GM23338 (cell line): ENCODE results near the gene KCNC2. TPM values are rescaled to one million over a fixed set of nuclear protein-coding genes. Genes with fewer than 3 reads are reported as not detected.

ENCODE experiments used
- ATAC-seq: fragments of 200-7000 bp; cut with Tn5 transposase; 3 replicates; pipeline ENCODE4 v1.9.1; 2020
- DNase-seq: peaks from one replicate; pipeline ENCODE4 v3.0.0-alpha.2; 2015; ENCODE audit warnings: low spot score
- H2AFZ ChIP-seq: fragments of 200-600 bp; sonication (generic); 2 replicates; pipeline ENCODE4 v1.8.0; 2016; ENCODE audit warnings: antibody characterized with exemption, mild to moderate bottlenecking, moderate library complexity
- H3F3A ChIP-seq: fragments of 200-600 bp; sonication (generic); replicated peaks from 2 replicates; pipeline ENCODE4 v1.8.0; 2017; ENCODE audit warnings: antibody characterized with exemption, mixed run types, low read depth
- H3K27ac ChIP-seq: fragments of 200-600 bp; sonication (generic); 2 replicates; pipeline ENCODE4 v1.6.1; 2016; ENCODE audit warnings: low read depth
- H3K27me3 ChIP-seq: fragments of 200-600 bp; sonication (generic); 2 replicates; pipeline ENCODE4 v1.8.0; 2016; ENCODE audit warnings: mild to moderate bottlenecking, mixed run types, moderate library complexity; ENCODE audit not compliant: insufficient read depth
- H3K36me3 ChIP-seq: fragments of 200-600 bp; sonication (generic); 2 replicates; pipeline ENCODE4 v1.8.0; 2016; ENCODE audit warnings: mild to moderate bottlenecking; ENCODE audit not compliant: insufficient read depth
- H3K4me1 ChIP-seq: fragments of 200-600 bp; sonication (generic); 2 replicates; pipeline ENCODE4 v1.8.0; 2016; ENCODE audit warnings: mild to moderate bottlenecking, moderate library complexity; ENCODE audit not compliant: insufficient read depth
- H3K4me2 ChIP-seq: fragments of 200-600 bp; sonication (generic); 2 replicates; pipeline ENCODE4 v1.7.1; 2017; ENCODE audit warnings: mixed run types
- H3K4me3 ChIP-seq: fragments of 200-600 bp; sonication (generic); 2 replicates; pipeline ENCODE4 v1.6.1; 2016; ENCODE audit warnings: mixed run types
- H3K79me2 ChIP-seq: fragments of 200-600 bp; sonication (generic); replicated peaks from 2 replicates; pipeline ENCODE4 v1.8.0; 2017; ENCODE audit warnings: mild to moderate bottlenecking; ENCODE audit not compliant: insufficient read depth
- H3K9me2 ChIP-seq: fragments of 200-600 bp; sonication (generic); 2 replicates; pipeline ENCODE4 v1.8.0; 2017; ENCODE audit not compliant: insufficient read depth
- H4K20me1 ChIP-seq: fragments of 200-600 bp; sonication (generic); replicated peaks from 2 replicates; pipeline ENCODE4 v1.8.0; 2017; ENCODE audit warnings: mild to moderate bottlenecking; ENCODE audit not compliant: insufficient read depth
- H3K27ac Mint-ChIP-seq: 2 replicates; pipeline ENCODE4 v1.8.0; 2020; ENCODE audit warnings: inconsistent platforms, mild to moderate bottlenecking, moderate library complexity, mixed read lengths
- H3K27me3 Mint-ChIP-seq: 3 replicates; pipeline ENCODE4 v1.8.0; 2022; ENCODE audit warnings: low read depth, mild to moderate bottlenecking, moderate library complexity, mixed read lengths, inconsistent platforms; ENCODE audit not compliant: insufficient read depth, poor library complexity
- H3K36me3 Mint-ChIP-seq: 3 replicates; pipeline ENCODE4 v1.8.0; 2021; ENCODE audit warnings: low read depth, mild to moderate bottlenecking, inconsistent platforms, moderate library complexity, mixed read lengths
- H3K4me1 Mint-ChIP-seq: 3 replicates; pipeline ENCODE4 v1.8.0; 2020; ENCODE audit warnings: mild to moderate bottlenecking, inconsistent platforms, mixed read lengths
- H3K4me3 Mint-ChIP-seq: 3 replicates; pipeline ENCODE4 v1.8.0; 2021; ENCODE audit warnings: moderate library complexity, mild to moderate bottlenecking, inconsistent platforms, mixed read lengths
- H3K9me3 Mint-ChIP-seq: 3 replicates; pipeline ENCODE4 v1.8.0; 2020; ENCODE audit warnings: moderate library complexity, mild to moderate bottlenecking, inconsistent platforms, mixed read lengths
- CREB1 ChIP-seq: fragments of 250-450 bp; sonication (Bioruptor Pico); IDR thresholded peaks from 2 replicates; pipeline ENCODE4 v1.5.0; 2020; ENCODE audit warnings: low read depth, mild to moderate bottlenecking, moderate library complexity
- ETS1 ChIP-seq: IDR thresholded peaks from 2 replicates; pipeline ENCODE4 v1.6.1; 2016; ENCODE audit warnings: antibody characterized with exemption
- EZH2 ChIP-seq: fragments of 200-600 bp; sonication (generic); IDR thresholded peaks from one replicate; pipeline ENCODE4 v1.8.0; 2017; ENCODE audit warnings: antibody characterized with exemption, mild to moderate bottlenecking, low read depth; ENCODE audit not compliant: unreplicated experiment
- EZH2phosphoT487 ChIP-seq: fragments of 200-600 bp; sonication (generic); IDR thresholded peaks from one replicate; pipeline ENCODE4 v1.8.1; 2018; ENCODE audit warnings: antibody characterized with exemption; ENCODE audit not compliant: unreplicated experiment
- JUNB ChIP-seq: IDR thresholded peaks from one replicate; pipeline ENCODE4 v1.6.1; 2016; ENCODE audit warnings: antibody characterized with exemption; ENCODE audit not compliant: unreplicated experiment
- STAT1 ChIP-seq: IDR thresholded peaks from one replicate; pipeline ENCODE4 v1.6.1; 2016; ENCODE audit warnings: antibody characterized with exemption; ENCODE audit not compliant: unreplicated experiment
- ZNF114 ChIP-seq: fragments of 250-450 bp; sonication (Bioruptor Pico); IDR thresholded peaks from 2 replicates; pipeline ENCODE4 v1.5.0; 2020; ENCODE audit warnings: mild to moderate bottlenecking, moderate library complexity
- ZNF331 ChIP-seq: fragments of 250-450 bp; sonication (Bioruptor Pico); IDR thresholded peaks from 2 replicates; pipeline ENCODE4 v1.5.0; 2020; ENCODE audit warnings: low read depth, mild to moderate bottlenecking, moderate library complexity
- ZNF462 ChIP-seq: fragments of 250-450 bp; sonication (Bioruptor Pico); IDR thresholded peaks from 2 replicates; pipeline ENCODE4 v1.5.0; 2020; ENCODE audit warnings: mild to moderate bottlenecking, moderate library complexity
- polyA plus RNA-seq: library from polyadenylated mRNA; unstranded; fragments of >200 nt; fragmentation: Nextera tagmentation; extraction: Ambion mirVana; gene quantifications from 2 replicates; pipeline ENCODE4 v1.2.1, GENCODE V29; 2016
- total RNA-seq: library from RNA; depleted of rRNA; stranded (reverse); fragments of >200 nt; shearing (Covaris generic); gene quantifications from 2 replicates; pipeline ENCODE4 v1.2.3, GENCODE V29; 2014
- TF ChIP-seq, protein P1 (sequence below), 2 experiments: fragments of 200-600 bp in 1 of 2; sonication (generic) in 1 of 2; conservative IDR thresholded peaks; 2 replicates each; pipeline versions ENCODE4 v1.5.1 to v1.6.1; 2016 to 2017; ENCODE audit warnings: antibody characterized with exemption in 2 of 2, low read depth in 2 of 2, mild to moderate bottlenecking in 2 of 2, moderate library complexity in 1 of 2

Gene KCNC2
- total and polyA plus RNA-seq, 2 experiments from 2014 or later: 0.10 TPM; not detected in 1

DNA sequence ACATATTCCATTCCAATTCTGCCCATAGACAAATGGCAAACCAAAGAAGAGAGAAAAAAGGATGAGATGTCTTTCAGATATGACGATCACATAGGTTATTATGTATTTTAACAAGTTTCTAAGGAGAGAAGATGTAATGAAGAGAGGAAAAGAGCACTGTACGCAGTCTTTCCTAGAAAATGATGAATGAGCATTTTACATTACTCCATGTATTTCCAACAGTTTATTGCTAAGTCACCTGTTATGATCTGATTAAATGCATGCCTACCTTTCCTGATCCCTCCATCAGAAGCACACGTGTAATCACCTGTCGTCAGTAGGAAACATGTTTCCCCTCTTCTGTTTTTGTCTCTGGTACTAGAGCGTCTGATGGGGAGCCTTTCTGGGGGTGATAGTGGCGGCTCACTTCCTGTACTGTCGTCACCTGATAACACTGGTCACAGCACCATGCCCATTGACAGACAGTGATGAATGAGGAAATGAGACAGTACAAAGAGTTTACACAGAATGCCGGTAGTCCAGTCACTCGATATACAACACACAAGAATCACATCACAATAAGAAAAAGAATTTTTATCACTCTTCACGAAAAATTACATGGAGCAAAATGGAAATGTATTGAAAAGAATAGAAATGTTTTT is 161.6 kb downstream of the KCNC2 start:
- H3K4me1 ChIP-seq: no peaks in the 10 kb centered on the region
- H3K4me3 ChIP-seq: no peak overlapping the region
- H3F3A ChIP-seq: no peaks in the 10 kb centered on the region
- H3K27ac Mint-ChIP-seq: no peak overlapping the region
- H3K27ac ChIP-seq: no peak overlapping the region
- no peaks in the 10 kb centered on the region for H3K9me3 Mint-ChIP-seq
- no peaks in the 10 kb centered on the region for H3K4me1 Mint-ChIP-seq
- no peaks in the 10 kb centered on the region for H3K36me3 Mint-ChIP-seq
- DNase-seq: no peak
- H4K20me1 ChIP-seq: no peaks in the 10 kb centered on the region
- no peaks in the 10 kb centered on the region for H3K9me2 ChIP-seq
- no peak overlapping the region for H3K4me2 ChIP-seq
- no peaks in the 10 kb centered on the region for H3K27me3 ChIP-seq
- ATAC-seq: no peak
- no peaks in the 10 kb centered on the region for H3K36me3 ChIP-seq
- no peak for TF ChIP-seq ZNF114 (CRISPR knock-in tag)
- TF ChIP-seq, protein P1, sequence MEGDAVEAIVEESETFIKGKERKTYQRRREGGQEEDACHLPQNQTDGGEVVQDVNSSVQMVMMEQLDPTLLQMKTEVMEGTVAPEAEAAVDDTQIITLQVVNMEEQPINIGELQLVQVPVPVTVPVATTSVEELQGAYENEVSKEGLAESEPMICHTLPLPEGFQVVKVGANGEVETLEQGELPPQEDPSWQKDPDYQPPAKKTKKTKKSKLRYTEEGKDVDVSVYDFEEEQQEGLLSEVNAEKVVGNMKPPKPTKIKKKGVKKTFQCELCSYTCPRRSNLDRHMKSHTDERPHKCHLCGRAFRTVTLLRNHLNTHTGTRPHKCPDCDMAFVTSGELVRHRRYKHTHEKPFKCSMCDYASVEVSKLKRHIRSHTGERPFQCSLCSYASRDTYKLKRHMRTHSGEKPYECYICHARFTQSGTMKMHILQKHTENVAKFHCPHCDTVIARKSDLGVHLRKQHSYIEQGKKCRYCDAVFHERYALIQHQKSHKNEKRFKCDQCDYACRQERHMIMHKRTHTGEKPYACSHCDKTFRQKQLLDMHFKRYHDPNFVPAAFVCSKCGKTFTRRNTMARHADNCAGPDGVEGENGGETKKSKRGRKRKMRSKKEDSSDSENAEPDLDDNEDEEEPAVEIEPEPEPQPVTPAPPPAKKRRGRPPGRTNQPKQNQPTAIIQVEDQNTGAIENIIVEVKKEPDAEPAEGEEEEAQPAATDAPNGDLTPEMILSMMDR (conservative IDR thresholded peaks at IDR 0.05; ENCODE audit: low read depth in 2 of 2): no peak
- TF ChIP-seq CREB1: no peak
- no peaks in the 10 kb centered on the region for H3K79me2 ChIP-seq
- no peak overlapping the region for H3K4me3 Mint-ChIP-seq
- no peak overlapping the region for H2AFZ ChIP-seq
- no peaks in the 10 kb centered on the region for H3K27me3 Mint-ChIP-seq

- Histone ChIP-seq H3K4me3 (no peak overlapping the region), H3K4me1 (no peaks in the 10 kb centered on the region), H3K79me2 (no peaks in the 10 kb centered on the region), H3K4me2 (no peak overlapping the region), H3K27ac (no peak overlapping the region), H2AFZ (no peak overlapping the region), H3K36me3 (no peaks in the 10 kb centered on the region), H4K20me1 (no peaks in the 10 kb centered on the region), H3F3A (no peaks in the 10 kb centered on the region), H3K9me2 (no peaks in the 10 kb centered on the region), H3K27me3 (no peaks in the 10 kb centered on the region)
- no peak for DNase-seq
- no peak for TF ChIP-seq ZNF331 (CRISPR knock-in tag)
- TF ChIP-seq ZNF462: no peak
- no peak for TF ChIP-seq STAT1
- TF ChIP-seq EZH2: no peak
- no peak for TF ChIP-seq JUNB
- TF ChIP-seq EZH2phosphoT487: no peak
- TF ChIP-seq CREB1: no peak
- TF ChIP-seq, protein P1 (conservative IDR thresholded peaks at IDR 0.05; ENCODE audit: low read depth in 2 of 2): no peak
- no peak for TF ChIP-seq ETS1
- TF ChIP-seq ZNF114 (CRISPR knock-in tag): no peak
- peaks cover 2% of the 10 kb centered on the region for H3K27me3 Mint-ChIP-seq
- H3K9me3 Mint-ChIP-seq: no peaks in the 10 kb centered on the region
- no peaks in the 10 kb centered on the region for H3K36me3 Mint-ChIP-seq
- H3K4me3 Mint-ChIP-seq: no peak overlapping the region
- no peak overlapping the region for H3K27ac Mint-ChIP-seq
- no peaks in the 10 kb centered on the region for H3K4me1 Mint-ChIP-seq
- no peak for ATAC-seq
These were observed 167.5 kb downstream of the KCNC2 start for GRCh38 chr12:75042125-75042524.
